Measurements from ENCODE around the gene PLXDC2.

Gene PLXDC2

GRCh38 chr10:19892677-19893076 lies 76.4 kb downstream of the PLXDC2 start:
- no peak for DNase-seq (ENCODE audit: low read depth)
- no peak for TF ChIP-seq CTCF (IDR thresholded peaks at IDR 0.05; ENCODE audit: control insufficient read depth, insufficient read depth, low read depth, low read length, missing control alignments)
- no peak overlapping the region for H3K4me3 ChIP-seq (ENCODE audit: control insufficient read depth, low read depth, low read length)

DNA sequence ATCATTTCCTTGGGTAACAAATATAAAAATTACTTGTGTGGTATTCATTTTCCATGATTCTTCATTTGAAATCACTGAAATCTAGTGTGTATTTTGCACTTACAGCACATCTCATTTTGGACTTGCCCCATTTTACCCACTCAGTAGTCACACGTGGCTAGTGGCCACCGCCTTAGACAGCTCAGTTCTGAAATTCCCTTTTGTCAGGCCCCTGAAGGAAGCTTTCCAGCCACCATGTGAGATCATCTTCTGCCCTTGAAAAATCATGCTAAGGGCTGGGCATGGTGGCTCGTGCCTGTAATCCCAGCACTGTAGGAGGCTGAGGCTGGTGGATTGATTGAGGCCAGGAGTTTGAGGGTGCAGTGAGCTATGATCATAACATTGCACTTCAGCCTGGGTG lies 79.3 kb downstream of the PLXDC2 start:
- no peak overlapping the region for H3K4me3 ChIP-seq (ENCODE audit: control insufficient read depth, low read depth, low read length)
- DNase-seq (ENCODE audit: low read depth): no peak
- no peak for TF ChIP-seq CTCF (IDR thresholded peaks at IDR 0.05; ENCODE audit: control insufficient read depth, insufficient read depth, low read depth, low read length, missing control alignments)

DNA sequence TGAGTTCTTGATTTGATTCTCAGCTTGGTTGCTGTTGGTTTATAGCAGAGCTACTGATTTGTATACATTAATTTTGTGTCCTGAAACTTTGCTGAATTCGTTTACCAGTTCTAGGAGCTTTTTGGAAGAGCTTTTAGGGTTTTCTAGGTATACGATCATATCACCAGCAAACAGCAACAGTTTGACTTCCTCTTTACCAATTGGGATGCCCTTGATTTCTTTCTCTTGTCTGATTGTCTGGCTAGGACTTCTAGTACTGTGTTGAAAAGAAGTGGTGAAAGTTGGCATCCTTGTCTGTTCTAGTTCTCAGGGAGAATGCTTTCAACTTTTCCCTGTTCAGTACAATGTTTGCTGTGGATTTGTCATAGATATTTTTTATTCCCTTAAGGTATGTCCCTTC lies 86.2 kb downstream of the PLXDC2 start:
- DNase-seq (ENCODE audit: low read depth): no peak
- TF ChIP-seq CTCF (IDR thresholded peaks at IDR 0.05; ENCODE audit: control insufficient read depth, insufficient read depth, low read depth, low read length, missing control alignments): no peak
- H3K4me3 ChIP-seq (ENCODE audit: control insufficient read depth, low read depth, low read length): no peak overlapping the region

- H3K4me3 ChIP-seq (ENCODE audit: control insufficient read depth, low read depth, low read length): no peak overlapping the region
- DNase-seq (ENCODE audit: low read depth): no peak
- TF ChIP-seq CTCF (IDR thresholded peaks at IDR 0.05; ENCODE audit: control insufficient read depth, insufficient read depth, low read depth, low read length, missing control alignments): no peak
Measured at GRCh38 chr10:19904202-19904661, 88.0 kb downstream of the PLXDC2 start.

GRCh38 chr10:19906108-19906791 lies 90.0 kb downstream of the PLXDC2 start:
- no peak for TF ChIP-seq CTCF (IDR thresholded peaks at IDR 0.05; ENCODE audit: control insufficient read depth, insufficient read depth, low read depth, low read length, missing control alignments)
- no peak for DNase-seq (ENCODE audit: low read depth)

DNA sequence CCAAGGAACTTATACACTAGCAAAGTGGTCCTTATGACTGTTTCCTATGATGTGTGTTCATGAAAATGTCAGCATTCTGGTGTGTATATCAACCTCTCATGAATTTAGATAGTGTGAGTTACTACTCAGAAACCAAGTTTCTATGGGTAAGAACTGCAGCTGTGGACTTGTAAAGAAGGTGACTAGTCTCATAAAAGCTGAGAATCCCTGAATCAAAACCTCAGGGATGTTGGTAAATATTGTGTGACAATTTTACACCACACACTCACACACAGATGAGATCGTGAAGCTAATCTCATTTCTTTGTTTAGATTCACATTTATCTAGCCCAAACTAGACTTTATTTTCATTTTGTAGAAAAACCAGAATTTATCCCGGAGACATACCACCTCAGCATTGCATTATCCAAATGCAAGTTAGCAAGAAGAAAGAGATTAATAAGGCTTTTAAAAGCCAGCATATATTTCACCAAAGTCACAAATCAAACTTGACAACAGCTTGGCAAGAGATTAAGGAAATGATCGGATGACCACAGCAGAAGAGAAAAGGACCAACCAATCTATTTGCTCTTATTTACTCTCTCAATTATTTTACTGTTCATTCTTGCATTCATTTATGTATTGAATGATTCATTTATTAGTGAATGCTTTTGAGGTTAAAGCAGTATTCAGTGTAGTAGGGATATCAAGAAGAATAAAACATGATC lies 92.9 kb downstream of the PLXDC2 start:
- H3K4me3 ChIP-seq (ENCODE audit: control insufficient read depth, low read depth, low read length): no peak overlapping the region
- DNase-seq (ENCODE audit: low read depth): no peak
- TF ChIP-seq CTCF (IDR thresholded peaks at IDR 0.05; ENCODE audit: control insufficient read depth, insufficient read depth, low read depth, low read length, missing control alignments): no peak

More at GRCh38 chr10:19906108-19906791, 90.0 kb downstream of the PLXDC2 start:
- H3K4me3 ChIP-seq (ENCODE audit: control insufficient read depth, low read depth, low read length): no peak overlapping the region
